HEK293T (cell line): ENCODE measurements around the gene PPP6R2.

Experiments
- FOXM1 ChIP-seq: fragments of 450-650 bp; IDR thresholded peaks from 2 replicates; pipeline ENCODE4 v1.6.1; 2017; ENCODE audit warnings: mild to moderate bottlenecking, borderline replicate concordance
- SUZ12 ChIP-seq: fragments of 450-650 bp; IDR thresholded peaks from 2 replicates; pipeline ENCODE4 v1.6.1; 2016; ENCODE audit warnings: mild to moderate bottlenecking

GRCh38 chr22:50483977-50484853, 141.1 kb downstream of the PPP6R2 start:
- TF ChIP-seq FOXM1 (no peak), SUZ12 (no peak)
